ENCODE results near the gene C5orf46. TPM values are rescaled to one million over a fixed set of nuclear protein-coding genes. Genes with fewer than 3 reads are reported as not detected.

Gene C5orf46
- total RNA-seq, 1 donor = not detected

DNA sequence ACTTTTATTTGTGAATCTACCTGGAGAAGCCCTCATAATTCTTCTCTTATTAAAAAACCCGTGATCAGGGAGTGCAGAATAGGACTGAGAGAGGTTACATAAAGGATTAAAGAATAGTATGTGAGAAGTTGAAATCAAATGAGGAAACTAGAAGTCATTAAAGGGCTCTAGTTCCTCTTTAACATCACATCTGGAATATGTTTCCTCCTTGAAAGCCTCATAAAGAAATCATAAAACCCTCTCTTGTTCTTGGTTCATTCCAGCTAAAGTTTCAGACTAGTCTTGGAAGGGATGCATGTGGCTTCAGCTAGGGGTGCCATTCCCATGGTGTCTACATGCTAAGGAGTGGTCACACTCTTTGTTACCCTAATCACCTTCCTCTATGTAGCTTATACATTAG lies 5.7 kb upstream of the C5orf46 start:
- H3K4me1 ChIP-seq (ENCODE audit: insufficient read depth, low read length) = no peaks in the 10 kb centered on the region
- peaks cover 5% of the 10 kb centered on the region for H3K27me3 ChIP-seq (ENCODE audit: insufficient read depth, low read length)
- no peaks in the 10 kb centered on the region for H3K9me3 ChIP-seq (ENCODE audit: low read depth, low read length)
- no peak overlapping the region for H3K4me3 ChIP-seq (ENCODE audit: low read length)

DNA sequence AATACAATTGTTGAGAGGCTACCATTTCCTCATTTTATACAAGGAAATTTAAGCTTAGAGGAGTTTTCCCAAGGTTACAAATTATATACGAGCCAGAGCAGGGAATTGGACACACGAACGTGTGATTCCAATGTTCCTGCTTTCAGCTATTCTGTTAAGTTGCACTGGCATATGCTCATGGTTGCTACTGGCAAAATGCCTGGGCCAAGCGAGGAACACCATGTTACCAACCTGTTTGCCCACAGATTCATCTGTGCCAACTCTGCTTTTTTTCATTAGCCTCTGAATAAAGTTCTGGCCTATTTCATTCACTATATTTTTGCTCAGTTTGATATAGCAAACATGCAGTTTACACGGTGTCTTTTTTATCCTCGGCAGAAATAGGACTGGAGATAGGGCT lies 5.1 kb upstream of the C5orf46 start:
- no peaks in the 10 kb centered on the region for H3K4me1 ChIP-seq (ENCODE audit: insufficient read depth, low read length)
- no peaks in the 10 kb centered on the region for H3K9me3 ChIP-seq (ENCODE audit: low read depth, low read length)
- peaks cover 5% of the 10 kb centered on the region for H3K27me3 ChIP-seq (ENCODE audit: insufficient read depth, low read length)
- no peak overlapping the region for H3K4me3 ChIP-seq (ENCODE audit: low read length)

DNA sequence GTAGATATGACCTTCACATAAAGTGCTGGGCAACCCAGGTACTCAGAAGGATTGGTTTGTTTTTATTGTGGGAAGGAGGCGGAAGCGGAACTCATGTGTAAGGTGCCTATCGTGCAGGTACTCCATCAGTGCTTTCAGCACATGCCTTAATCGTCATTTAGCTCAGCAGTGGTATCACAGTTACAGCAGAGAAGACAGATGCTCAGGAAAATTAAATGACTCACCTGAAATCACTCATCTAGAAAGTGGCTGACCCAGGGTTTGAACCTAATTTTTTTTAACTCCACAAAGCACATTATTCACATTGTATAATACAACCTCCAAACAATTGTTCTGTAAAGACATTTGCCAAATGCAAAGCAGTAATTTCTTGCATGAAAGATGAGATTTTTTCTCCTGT lies 2.2 kb downstream of the C5orf46 start:
- no peaks in the 10 kb centered on the region for H3K9me3 ChIP-seq (ENCODE audit: low read depth, low read length)
- no peaks in the 10 kb centered on the region for H3K4me1 ChIP-seq (ENCODE audit: insufficient read depth, low read length)
- H3K4me3 ChIP-seq (ENCODE audit: low read length) = no peak overlapping the region
- H3K27me3 ChIP-seq (ENCODE audit: insufficient read depth, low read length) = no peaks in the 10 kb centered on the region

DNA sequence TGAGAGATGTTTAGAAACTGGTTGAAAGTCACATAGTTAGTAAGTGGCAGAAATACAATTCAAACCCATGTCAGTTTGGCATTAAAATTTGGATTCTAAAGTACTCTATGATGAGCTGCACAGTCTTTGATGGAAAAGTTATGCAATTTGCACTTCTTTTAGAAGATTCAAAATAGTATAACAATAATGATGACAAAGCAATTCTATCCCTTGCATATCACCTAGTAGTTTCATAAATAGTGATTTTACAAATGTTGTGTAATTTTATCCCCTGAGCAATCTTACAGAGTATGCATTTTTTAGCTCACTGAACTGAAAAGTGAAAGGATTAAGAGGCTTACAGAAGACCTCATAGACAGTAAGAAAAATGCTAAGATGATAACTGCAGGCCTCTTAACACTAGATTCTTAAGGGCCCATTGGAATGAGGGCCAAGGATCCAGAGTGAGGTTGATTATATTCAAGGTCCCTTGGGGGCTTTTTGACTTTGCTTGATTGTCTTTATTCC lies 3.7 kb downstream of the C5orf46 start:
- Histone ChIP-seq H3K27me3 (ENCODE audit: insufficient read depth, low read length) (no peaks in the 10 kb centered on the region), H3K4me3 (ENCODE audit: low read length) (no peak overlapping the region), H3K4me1 (ENCODE audit: insufficient read depth, low read length) (no peaks in the 10 kb centered on the region), H3K9me3 (ENCODE audit: low read depth, low read length) (no peaks in the 10 kb centered on the region)

DNA sequence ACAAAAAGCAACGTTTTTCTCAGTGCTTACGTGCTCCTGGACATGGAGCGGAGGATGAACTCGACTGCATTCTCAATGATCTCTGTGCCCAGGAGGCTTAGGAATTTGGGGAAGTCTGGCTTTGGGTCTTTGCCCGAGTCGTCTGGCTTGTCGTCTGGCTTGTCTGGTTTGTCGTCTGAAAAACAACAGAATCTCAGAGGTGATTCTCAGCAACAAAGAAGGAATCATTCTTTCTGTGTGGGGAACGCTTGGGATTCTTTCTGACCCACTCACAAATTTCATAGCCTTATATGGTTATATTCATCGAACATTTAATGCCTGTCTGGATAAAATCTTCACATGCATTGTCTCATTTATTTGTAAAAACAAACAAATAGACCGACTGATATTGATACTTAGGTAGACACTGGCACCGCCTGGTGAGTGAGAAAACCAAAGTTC lies 4.7 kb downstream of the C5orf46 start:
- H3K27me3 ChIP-seq (ENCODE audit: insufficient read depth, low read length) = no peaks in the 10 kb centered on the region
- no peaks in the 10 kb centered on the region for H3K9me3 ChIP-seq (ENCODE audit: low read depth, low read length)
- H3K4me3 ChIP-seq (ENCODE audit: low read length) = no peak overlapping the region
- H3K4me1 ChIP-seq (ENCODE audit: insufficient read depth, low read length) = no peaks in the 10 kb centered on the region

DNA sequence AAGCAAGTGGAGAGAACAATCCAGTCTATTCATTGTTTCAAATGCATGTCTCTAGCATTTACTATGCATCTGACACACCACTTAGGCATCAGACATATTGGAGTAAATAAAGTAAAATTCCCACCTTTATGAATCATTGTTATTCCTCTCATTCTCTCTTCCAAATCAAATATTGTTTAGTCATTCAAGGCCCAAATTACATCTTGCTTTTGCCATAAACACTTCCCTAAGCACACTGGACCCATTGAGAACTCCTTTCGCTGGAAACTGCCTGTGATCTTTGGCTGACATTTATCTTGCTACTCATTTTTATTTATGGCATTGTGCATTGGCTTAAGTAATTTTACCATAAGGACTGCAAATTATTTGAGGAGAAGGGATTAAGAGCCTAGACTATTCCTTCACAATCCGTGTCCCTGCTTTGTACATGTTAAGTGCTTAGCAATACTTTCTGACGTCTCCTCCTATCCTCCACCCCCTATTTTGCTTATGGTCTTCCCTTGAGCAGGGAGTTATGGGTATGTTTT lies 7.4 kb downstream of the C5orf46 start:
- H3K4me3 ChIP-seq (ENCODE audit: low read length) = no peak overlapping the region
- no peaks in the 10 kb centered on the region for H3K27me3 ChIP-seq (ENCODE audit: insufficient read depth, low read length)

DNA sequence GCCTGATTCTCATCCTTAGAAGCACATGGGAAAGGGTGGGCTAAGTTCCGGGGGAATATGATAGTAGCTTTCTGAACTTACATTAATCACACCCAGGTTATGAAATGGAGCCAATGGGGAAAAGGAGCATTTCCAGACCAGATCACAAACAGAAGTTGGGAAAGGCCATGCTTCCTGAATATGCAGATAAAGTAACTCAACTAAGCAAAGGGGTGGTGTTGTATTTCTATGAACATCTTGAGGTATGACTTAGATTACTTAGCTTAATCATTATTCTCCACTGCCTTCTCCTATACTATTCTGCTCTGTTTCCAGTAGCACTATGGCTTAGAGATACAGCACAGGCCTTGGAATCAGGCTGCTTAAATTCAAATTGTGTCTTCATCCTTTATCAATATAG lies 10.5 kb downstream of the C5orf46 start:
- Histone ChIP-seq H3K4me3 (ENCODE audit: low read length) (no peak overlapping the region), H3K9me3 (ENCODE audit: low read depth, low read length) (no peaks in the 10 kb centered on the region), H3K27me3 (ENCODE audit: insufficient read depth, low read length) (no peaks in the 10 kb centered on the region), H3K4me1 (ENCODE audit: insufficient read depth, low read length) (no peaks in the 10 kb centered on the region)

More for the DNA sequence above, 7.4 kb downstream of the C5orf46 start:
- no peaks in the 10 kb centered on the region for H3K4me1 ChIP-seq (ENCODE audit: insufficient read depth, low read length)
- no peaks in the 10 kb centered on the region for H3K9me3 ChIP-seq (ENCODE audit: low read depth, low read length)

DNA sequence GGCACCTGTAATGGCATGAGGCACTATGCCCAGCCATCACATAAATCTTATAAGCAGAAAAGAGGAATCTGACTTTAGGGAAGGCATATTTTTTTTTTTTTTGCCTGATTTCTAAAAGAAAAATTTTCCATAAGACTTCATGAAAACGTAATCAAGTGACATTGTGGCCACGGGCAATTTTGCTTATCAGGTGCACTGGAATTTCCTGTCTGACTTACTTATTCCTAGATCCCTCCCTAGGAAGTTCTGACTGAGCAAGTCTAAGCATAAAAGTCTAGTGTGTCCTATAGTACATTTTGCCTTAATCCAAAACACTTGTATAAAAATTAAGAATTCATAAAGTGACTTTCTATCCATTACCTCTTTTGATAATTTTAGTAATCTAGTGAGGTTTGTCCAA lies 12.5 kb downstream of the C5orf46 start:
- H3K4me1 ChIP-seq (ENCODE audit: insufficient read depth, low read length) = no peaks in the 10 kb centered on the region
- H3K4me3 ChIP-seq (ENCODE audit: low read length) = no peak overlapping the region
- H3K27me3 ChIP-seq (ENCODE audit: insufficient read depth, low read length) = no peaks in the 10 kb centered on the region
- no peaks in the 10 kb centered on the region for H3K9me3 ChIP-seq (ENCODE audit: low read depth, low read length)

DNA sequence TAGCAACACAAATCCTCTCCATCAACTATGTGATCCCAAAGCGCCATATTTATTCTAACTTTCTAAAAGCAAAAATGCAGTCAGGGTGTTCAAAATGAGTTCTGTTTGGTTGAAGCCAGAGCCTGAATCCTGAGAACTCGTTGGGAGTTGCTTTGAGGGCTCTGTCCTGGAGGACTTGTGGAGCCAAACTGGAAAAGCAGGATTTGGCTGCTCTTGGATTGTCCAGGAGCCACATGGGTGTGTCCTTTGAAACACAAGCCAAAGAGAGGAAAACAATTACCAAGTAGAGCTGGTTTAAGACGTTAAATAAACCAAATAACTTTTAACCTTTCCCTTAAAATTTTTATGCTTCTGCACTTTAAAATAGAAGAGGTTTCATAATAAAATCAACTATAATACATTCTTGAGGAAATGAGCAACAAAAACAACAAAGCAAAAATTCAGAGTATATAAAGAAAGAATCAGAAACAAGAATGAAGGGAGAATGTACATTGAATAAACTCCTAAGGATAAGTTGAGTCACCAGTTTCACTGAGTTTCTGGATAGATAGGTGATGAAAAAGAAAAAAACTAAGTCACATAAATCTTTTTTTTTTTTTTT lies 13.5 kb downstream of the C5orf46 start:
- Histone ChIP-seq H3K4me3 (ENCODE audit: low read length) (no peak overlapping the region), H3K4me1 (ENCODE audit: insufficient read depth, low read length) (no peaks in the 10 kb centered on the region), H3K27me3 (ENCODE audit: insufficient read depth, low read length) (no peaks in the 10 kb centered on the region), H3K9me3 (ENCODE audit: low read depth, low read length) (no peaks in the 10 kb centered on the region)

DNA sequence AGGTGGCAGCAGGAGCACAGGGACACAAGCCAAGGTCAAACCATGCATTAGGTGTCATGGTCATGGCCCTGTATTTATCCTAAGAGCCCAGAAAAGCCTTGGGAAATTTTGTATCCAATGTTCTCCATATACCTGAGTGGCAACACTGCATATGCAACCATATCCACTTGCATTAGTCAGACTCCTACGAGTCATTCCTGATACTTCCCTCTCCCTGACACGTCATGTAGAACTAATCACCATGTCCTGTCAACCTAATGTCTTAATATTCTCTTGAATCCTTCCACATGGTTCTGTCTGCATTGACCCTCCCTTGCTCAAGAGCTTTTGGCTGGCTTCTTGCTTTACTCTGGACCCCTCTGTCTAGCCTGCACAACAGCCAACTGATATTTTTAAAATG lies 18.4 kb downstream of the C5orf46 start:
- Histone ChIP-seq H3K4me3 (ENCODE audit: low read length) (no peak overlapping the region), H3K4me1 (ENCODE audit: insufficient read depth, low read length) (no peaks in the 10 kb centered on the region), H3K9me3 (ENCODE audit: low read depth, low read length) (no peaks in the 10 kb centered on the region), H3K27me3 (ENCODE audit: insufficient read depth, low read length) (no peaks in the 10 kb centered on the region)

DNA sequence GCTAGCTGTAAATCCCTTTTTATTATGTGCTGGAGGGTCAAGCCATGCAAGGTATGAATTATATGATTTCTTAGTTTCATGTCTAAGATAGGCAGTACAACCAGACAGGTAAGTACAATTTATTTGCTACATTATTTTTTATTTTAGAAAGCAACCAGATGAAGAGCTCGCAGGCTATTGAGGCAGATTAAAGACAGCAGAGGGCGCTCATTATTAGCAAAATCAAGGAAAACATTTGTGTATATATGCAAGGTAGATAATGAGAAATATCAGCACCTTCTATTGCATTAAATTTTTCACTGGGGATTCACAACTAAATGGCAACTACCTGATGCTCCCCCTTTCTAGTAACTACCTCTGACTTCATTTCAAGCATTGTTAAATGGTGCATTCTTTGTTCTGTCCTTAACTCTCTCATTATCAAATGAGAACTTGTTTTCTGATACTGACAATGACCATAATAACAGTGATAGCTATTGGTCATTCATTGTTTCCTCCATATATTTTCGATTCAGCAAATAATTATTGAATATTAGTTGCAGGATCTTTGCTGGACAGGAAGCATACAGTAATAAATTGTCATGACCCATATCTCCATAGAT lies 19.2 kb downstream of the C5orf46 start:
- Histone ChIP-seq H3K27me3 (ENCODE audit: insufficient read depth, low read length) (no peaks in the 10 kb centered on the region), H3K4me3 (ENCODE audit: low read length) (no peak overlapping the region), H3K9me3 (ENCODE audit: low read depth, low read length) (no peaks in the 10 kb centered on the region), H3K4me1 (ENCODE audit: insufficient read depth, low read length) (no peaks in the 10 kb centered on the region)

DNA sequence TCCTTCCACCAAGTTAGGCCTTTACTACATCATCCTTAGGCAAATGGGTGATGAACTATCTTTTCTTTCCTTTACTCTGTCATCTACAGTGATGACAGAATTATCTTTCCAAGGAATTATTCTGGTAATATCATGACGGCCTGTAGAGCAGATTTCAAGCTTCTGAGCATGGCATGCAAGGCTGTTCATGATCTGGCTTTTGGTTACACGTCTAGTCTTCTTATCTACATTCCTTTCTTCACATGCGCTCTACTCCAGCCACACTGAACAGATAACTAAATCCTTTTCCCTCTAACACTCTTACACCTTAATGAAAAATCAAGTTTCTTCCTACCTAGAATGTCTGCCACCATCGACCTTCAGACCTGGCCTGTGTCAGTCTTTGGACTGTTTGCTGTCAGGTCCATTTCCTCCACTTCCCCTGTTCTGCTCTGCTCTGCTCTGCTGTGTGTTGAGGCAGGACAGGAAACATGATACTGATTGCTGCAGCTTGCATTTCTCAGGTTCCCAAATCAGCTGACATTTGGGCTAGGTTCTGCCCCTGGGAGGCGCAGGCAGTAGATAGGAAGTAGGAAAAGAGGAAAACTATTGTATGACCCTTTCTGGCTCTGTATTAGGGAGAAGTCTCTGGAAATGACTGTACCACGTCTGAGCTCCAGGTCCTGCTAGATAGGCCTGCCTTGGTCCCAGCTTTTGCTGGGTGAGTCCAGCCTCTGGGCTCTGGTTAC lies 23.6 kb downstream of the C5orf46 start:
- H3K9me3 ChIP-seq (ENCODE audit: low read depth, low read length) = no peaks in the 10 kb centered on the region
- no peak overlapping the region for H3K4me3 ChIP-seq (ENCODE audit: low read length)
- no peaks in the 10 kb centered on the region for H3K4me1 ChIP-seq (ENCODE audit: insufficient read depth, low read length)
- no peaks in the 10 kb centered on the region for H3K27me3 ChIP-seq (ENCODE audit: insufficient read depth, low read length)

DNA sequence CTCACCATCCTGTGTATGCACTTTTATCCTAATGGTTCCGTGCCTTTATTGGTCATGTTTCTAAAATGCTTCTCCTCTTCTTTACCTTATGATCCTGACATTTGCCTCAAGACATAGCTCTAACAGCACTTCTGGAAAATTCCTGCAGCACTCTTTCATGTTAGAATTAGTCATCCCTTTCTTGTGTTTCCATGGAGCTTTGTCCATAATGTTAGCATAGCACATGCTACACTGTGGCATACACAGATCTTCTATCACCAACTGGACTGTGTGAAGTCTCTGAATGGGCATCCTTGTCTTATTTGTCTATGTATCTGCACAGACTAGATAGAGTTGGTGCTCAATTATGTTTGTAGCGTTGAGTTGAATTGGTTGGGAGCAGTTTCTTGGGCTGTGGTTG lies 25.9 kb downstream of the C5orf46 start:
- Histone ChIP-seq H3K4me1 (ENCODE audit: insufficient read depth, low read length) (no peaks in the 10 kb centered on the region), H3K4me3 (ENCODE audit: low read length) (no peak overlapping the region), H3K9me3 (ENCODE audit: low read depth, low read length) (no peaks in the 10 kb centered on the region), H3K27me3 (ENCODE audit: insufficient read depth, low read length) (no peaks in the 10 kb centered on the region)

DNA sequence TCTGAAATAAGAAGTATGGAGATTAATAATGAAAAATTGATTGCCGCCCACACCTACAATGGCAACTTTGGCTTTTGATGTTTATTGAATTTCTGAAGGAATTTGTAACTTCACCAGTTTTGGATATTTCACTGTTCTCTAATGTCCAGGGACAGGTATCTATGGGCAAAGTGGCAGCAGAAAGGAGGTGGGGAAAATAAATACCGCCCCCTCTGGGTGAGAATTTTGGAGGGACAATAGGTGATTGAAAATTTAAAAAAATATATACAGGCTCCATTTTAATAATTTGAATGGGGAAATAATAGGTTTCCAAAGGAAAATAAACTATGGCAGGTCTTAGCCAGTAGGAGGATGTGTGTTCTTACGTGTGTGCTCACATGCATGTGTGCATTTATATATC lies 26.6 kb downstream of the C5orf46 start:
- no peaks in the 10 kb centered on the region for H3K27me3 ChIP-seq (ENCODE audit: insufficient read depth, low read length)
- no peaks in the 10 kb centered on the region for H3K9me3 ChIP-seq (ENCODE audit: low read depth, low read length)
- H3K4me3 ChIP-seq (ENCODE audit: low read length) = no peak overlapping the region
- no peaks in the 10 kb centered on the region for H3K4me1 ChIP-seq (ENCODE audit: insufficient read depth, low read length)

DNA sequence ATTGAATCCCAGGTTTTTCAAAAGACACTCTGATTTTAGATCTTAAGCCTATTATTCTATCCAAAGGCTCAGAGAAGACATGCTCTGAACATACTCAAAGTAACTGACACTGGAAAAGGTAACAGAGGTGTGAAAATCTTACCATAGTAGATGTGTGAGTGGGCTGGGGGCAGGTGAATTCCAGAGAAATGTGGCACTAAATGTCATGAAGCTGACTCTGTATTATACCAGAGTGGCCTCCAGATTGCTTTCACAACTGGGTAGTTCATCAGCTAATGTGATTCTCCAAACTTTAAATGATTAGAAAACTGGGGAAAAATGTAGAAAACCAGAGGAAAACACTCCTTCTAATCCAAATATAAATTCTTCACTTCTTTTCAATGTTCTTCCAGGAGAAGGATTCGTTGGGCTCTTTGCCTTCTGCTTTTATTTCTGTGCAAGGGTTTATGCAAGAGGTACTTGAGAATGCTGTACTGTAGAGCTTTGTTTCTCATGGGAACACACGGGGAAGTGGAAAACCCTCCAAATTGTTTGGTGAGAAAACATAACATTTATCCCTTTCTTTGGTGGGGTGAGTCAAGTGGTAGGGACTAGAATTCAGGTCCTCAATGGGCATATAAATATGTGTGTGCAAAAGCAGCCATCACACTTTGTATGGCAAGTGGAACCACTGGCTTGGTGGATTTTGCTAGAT lies 28.1 kb downstream of the C5orf46 start, which contains the start of gene SCGB3A2:
Gene SCGB3A2, plus strand, starts transcription at position 646 of the 694 bp plus-strand sequence. CDS start 93 bp downstream, outside the sequence.
- Histone ChIP-seq H3K9me3 (ENCODE audit: low read depth, low read length) (no peaks in the 10 kb centered on the region), H3K27me3 (ENCODE audit: insufficient read depth, low read length) (no peaks in the 10 kb centered on the region), H3K4me1 (ENCODE audit: insufficient read depth, low read length) (no peaks in the 10 kb centered on the region), H3K4me3 (ENCODE audit: low read length) (no peak within 1 kb of the TSS)
